ENCODE measurements around the gene CNNM4.

DNA sequence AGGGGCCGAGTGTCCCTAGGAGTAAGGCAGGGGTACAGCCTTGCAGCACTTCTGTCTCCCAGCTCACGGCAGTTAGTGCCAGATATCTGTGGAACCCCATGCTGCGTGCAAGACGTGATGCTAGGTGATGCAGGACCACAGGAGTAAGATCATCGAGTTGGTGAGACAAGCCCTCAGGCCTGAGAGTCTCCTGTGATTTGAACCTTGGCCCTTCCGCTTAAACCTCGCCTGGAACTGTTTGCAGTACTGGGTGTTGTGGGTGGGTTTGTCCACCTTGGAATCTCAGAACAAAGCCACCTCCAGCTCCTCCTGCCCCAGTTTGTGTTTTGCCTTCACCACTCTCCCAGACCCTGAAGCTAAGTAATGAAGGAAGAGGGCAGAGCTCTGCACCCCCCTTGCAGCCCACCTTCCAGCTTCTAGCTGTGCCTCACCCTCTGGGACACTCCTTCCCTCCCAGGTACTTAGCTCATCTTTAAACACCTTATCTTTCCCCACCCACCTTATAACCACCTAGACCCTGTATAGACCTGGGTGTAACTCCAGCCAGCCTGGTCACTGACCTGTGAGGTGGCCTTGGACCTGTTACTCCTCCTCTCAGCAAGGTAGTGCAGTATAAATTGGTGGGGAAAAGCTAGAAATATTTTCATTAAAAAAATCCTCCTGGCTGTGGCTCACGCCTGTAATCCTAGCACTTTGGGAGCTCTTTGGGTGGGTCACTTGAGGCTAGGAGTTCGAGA, 6.6 kb downstream of the CNNM4 start:
- TF ChIP-seq, protein P1, sequence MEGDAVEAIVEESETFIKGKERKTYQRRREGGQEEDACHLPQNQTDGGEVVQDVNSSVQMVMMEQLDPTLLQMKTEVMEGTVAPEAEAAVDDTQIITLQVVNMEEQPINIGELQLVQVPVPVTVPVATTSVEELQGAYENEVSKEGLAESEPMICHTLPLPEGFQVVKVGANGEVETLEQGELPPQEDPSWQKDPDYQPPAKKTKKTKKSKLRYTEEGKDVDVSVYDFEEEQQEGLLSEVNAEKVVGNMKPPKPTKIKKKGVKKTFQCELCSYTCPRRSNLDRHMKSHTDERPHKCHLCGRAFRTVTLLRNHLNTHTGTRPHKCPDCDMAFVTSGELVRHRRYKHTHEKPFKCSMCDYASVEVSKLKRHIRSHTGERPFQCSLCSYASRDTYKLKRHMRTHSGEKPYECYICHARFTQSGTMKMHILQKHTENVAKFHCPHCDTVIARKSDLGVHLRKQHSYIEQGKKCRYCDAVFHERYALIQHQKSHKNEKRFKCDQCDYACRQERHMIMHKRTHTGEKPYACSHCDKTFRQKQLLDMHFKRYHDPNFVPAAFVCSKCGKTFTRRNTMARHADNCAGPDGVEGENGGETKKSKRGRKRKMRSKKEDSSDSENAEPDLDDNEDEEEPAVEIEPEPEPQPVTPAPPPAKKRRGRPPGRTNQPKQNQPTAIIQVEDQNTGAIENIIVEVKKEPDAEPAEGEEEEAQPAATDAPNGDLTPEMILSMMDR (IDR thresholded peaks at IDR 0.05), result no peak
- TF ChIP-seq POLR2A (IDR thresholded peaks at IDR 0.05), result no peak
